Measurements from ENCODE around the gene NECAB3.

DNA sequence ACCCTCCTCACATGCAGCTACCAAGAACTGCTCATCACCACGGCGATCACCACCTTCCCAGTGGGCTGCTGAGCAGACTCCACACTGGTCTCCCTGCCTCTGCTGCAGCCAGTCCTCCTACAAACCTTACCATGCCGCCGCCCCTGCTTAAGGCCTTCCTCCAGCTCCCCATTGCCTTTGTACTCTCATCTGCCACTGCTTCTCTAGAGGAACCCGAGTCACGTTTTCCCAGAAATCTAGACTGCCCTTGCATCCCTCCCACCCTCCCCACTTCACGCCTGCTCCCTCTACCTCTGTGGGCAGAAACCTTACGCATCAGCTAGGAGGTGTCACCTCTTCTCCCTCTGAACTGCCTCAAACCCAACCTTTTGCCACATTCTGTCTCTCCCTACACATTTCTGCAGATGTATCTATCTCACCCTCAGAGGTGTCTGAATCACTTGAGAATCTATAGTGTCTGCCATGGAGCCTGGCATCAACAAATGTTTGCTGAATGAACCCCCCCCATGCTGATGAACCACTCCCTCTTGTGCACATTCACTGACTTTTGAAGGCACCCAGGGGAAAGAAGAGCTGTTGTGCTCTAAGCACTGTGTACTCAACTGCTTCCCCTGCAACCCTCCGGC is 7.6 kb upstream of the NECAB3 start:
- TF ChIP-seq CTCF (IDR thresholded peaks at IDR 0.05) (no peak), POLR2A (IDR thresholded peaks at IDR 0.05) (no peak)

Data from right lobe of liver (tissue), 4 donors.